Ovary (tissue), 9 donors: ENCODE measurements around the gene SIRT4. TPM values are rescaled to one million over a fixed set of nuclear protein-coding genes. Genes with fewer than 3 reads are reported as not detected.

ENCODE experiments used
- DNase-seq, 5 donors: peaks; one replicate each; pipeline ENCODE4 v3.0.0-alpha.2; 2019 to 2020
- H3K27ac ChIP-seq, 2 donors: fragments of 200-600 bp; one replicate each; pipeline versions ENCODE4 v1.5.1 to v1.8.0; 2019 to 2022
- H3K27me3 ChIP-seq: fragments of 200-600 bp; one replicate; pipeline ENCODE4 v1.8.0; 2022
- H3K36me3 ChIP-seq: fragments of 200-600 bp; sonication (generic); one replicate; pipeline ENCODE4 v1.5.1; 2019
- H3K4me1 ChIP-seq: one replicate; pipeline ENCODE4 v1.8.1; 2013; ENCODE audit warnings: mild to moderate bottlenecking, moderate library complexity; ENCODE audit not compliant: insufficient read depth
- H3K4me3 ChIP-seq: fragments of 200-600 bp; sonication (generic); one replicate; pipeline ENCODE4 v1.5.1; 2017
- H3K9me3 ChIP-seq, 2 donors: fragments of 200-600 bp in 1 of 2; sonication (generic) in 1 of 2; one replicate each; pipeline versions ENCODE4 v1.5.1 to v1.8.1; 2013 to 2019; ENCODE audit warnings: mild to moderate bottlenecking in 1 of 2, moderate library complexity in 1 of 2
- CTCF ChIP-seq, 3 donors: fragments of 450-650 bp in 2 of 3; fragments of 200-600 bp in 1 of 3; IDR thresholded peaks; one replicate each; pipeline versions ENCODE4 v1.5.1 to v1.8.0; 2016 to 2022; ENCODE audit warnings: antibody characterized with exemption in 3 of 3, mild to moderate bottlenecking in 1 of 3
- EP300 ChIP-seq: sonication (generic); formaldehyde crosslinking; IDR thresholded peaks from one replicate; pipeline ENCODE4 v1.6.1; 2017; ENCODE audit warnings: antibody characterized with exemption
- POLR2A ChIP-seq: fragments of 450-650 bp; IDR thresholded peaks from one replicate; pipeline ENCODE4 v1.6.1; 2017; ENCODE audit warnings: antibody characterized with exemption, mild to moderate bottlenecking, moderate library complexity
- WGBS, 3 donors: extraction: QIAGEN DNeasy Blood & Tissue Kit in 1 of 3; methylation state at CpG; one replicate each; pipeline versions ENCODE4 v1.1.5 to v1.1.7; 2013 to 2017; 5-methylcytosine and 5-hydroxymethylcytosine counted together
- intact Hi-C, 4 donors: fragments of 100-400 bp; cut with DNase I; formaldehyde crosslinking; loops; one replicate each; pipeline versions ENCODE4 v1.11.0 to v1.15.1; 2022 to 2023
- polyA plus RNA-seq, 2 donors: library from polyadenylated mRNA; stranded (reverse); fragments of 200-250 nt in 1 of 2; fragments of 350-450 nt in 1 of 2; fragmentation: Illumina TruSeq in 1 of 2; extraction: RNeasy Lipid Tissue Mini Kit (QIAGEN cat#74804) in 1 of 2; gene quantifications; one replicate each; pipeline ENCODE4 v1.2.3, GENCODE V29; 2013 to 2014
- total RNA-seq, 7 donors: library from RNA; depleted of rRNA in 2 of 7; stranded (reverse); fragments of >200 nt in 2 of 7; fragmentation: NEBNext Ultra II Directional in 3 of 7; extraction: Animal tissue kit (Norgen Biotek cat#: 25700) in 3 of 7; gene quantifications; one replicate each; pipeline versions ENCODE4 v1.1.0 to v1.2.4, GENCODE V29; 2016 to 2023
- donor health status: DM: no; HTN: no; CAD: no; lungs with moderate emphysema.
- donor health status: DM: no; HTN: no; CAD: no.
- donor health status: Bipolar disorder and iron deficiency.
- donor health status: DM: yes; HTN: yes; CAD: no.
- donor health status: DM: no; HTN: no; CAD: no.
- donor health status: DM: yes; HTN: yes; CAD: no.

Gene SIRT4
- total and polyA plus RNA-seq, 9 donors: 0.87 to 4.6 (median 1.4) TPM

- TF ChIP-seq POLR2A (no peak), CTCF (IDR thresholded peaks at IDR 0.05) (no peak), EP300 (no peak)
Observed at GRCh38 chr12:120346031-120346430, 43.9 kb downstream of the SIRT4 start.

GRCh38 chr12:120346681-120347080 lies 44.6 kb downstream of the SIRT4 start:
- H3K36me3 ChIP-seq: no peaks in the 10 kb centered on the region
- H3K4me3 ChIP-seq: no peak overlapping the region
- TF ChIP-seq POLR2A: no peak
- TF ChIP-seq EP300: no peak
- TF ChIP-seq CTCF (IDR thresholded peaks at IDR 0.05): no peak
- H3K9me3 ChIP-seq: no peaks in the 10 kb centered on the region
- H3K4me1 ChIP-seq: peaks cover 7% of the 10 kb centered on the region
- DNase-seq: no peak
- no peak overlapping the region for H3K27ac ChIP-seq
- 92 to 97% (median 94%) methylated on average over 7 of the region's 7 CpGs for WGBS, 3 donors
- intact Hi-C loops: no loop called here
- H3K27me3 ChIP-seq: no peaks in the 10 kb centered on the region

More at GRCh38 chr12:120346031-120346430, 43.9 kb downstream of the SIRT4 start:
- no peaks in the 10 kb centered on the region for H3K27me3 ChIP-seq
- no peaks in the 10 kb centered on the region for H3K36me3 ChIP-seq
- no peak overlapping the region for H3K27ac ChIP-seq
- H3K4me3 ChIP-seq: no peak overlapping the region
- peaks cover 7% of the 10 kb centered on the region for H3K4me1 ChIP-seq
- WGBS, 3 donors: 91 to 94% (median 93%) methylated on average over 15 of the region's 15 CpGs
- no peaks in the 10 kb centered on the region for H3K9me3 ChIP-seq
- no peak for DNase-seq
- intact Hi-C loops: no loop called here

GRCh38 chr12:120347766-120348165 lies 45.6 kb downstream of the SIRT4 start:
- TF ChIP-seq CTCF (IDR thresholded peaks at IDR 0.05) (no peak), POLR2A (no peak), EP300 (no peak)
- H3K36me3 ChIP-seq: no peaks in the 10 kb centered on the region
- no peak overlapping the region for H3K4me3 ChIP-seq
- no peak overlapping the region for H3K27ac ChIP-seq
- no peaks in the 10 kb centered on the region for H3K27me3 ChIP-seq
- peaks cover 1% of the 10 kb centered on the region for H3K4me1 ChIP-seq
- WGBS, 3 donors: 93 to 95% (median 94%) methylated on average over 10 to 11 of the region's 11 CpGs
- intact Hi-C loops: no loop called here
- no peaks in the 10 kb centered on the region for H3K9me3 ChIP-seq
- no peak for DNase-seq

- TF ChIP-seq POLR2A (no peak), EP300 (no peak), CTCF (IDR thresholded peaks at IDR 0.05) (no peak)
- H3K36me3 ChIP-seq: no peaks in the 10 kb centered on the region
- intact Hi-C loops: no loop called here
- no peaks in the 10 kb centered on the region for H3K9me3 ChIP-seq
- 51 to 73% (median 57%) methylated on average over 19 of the region's 19 CpGs for WGBS, 3 donors
- H3K4me3 ChIP-seq: no peak overlapping the region
- no peaks in the 10 kb centered on the region for H3K4me1 ChIP-seq
- DNase-seq: no peak
- H3K27ac ChIP-seq: no peak overlapping the region
- no peaks in the 10 kb centered on the region for H3K27me3 ChIP-seq
Observed at GRCh38 chr12:120350576-120351350, 48.6 kb downstream of the SIRT4 start.
